ENCODE results near the gene LCAT. TPM values are rescaled to one million over a fixed set of nuclear protein-coding genes. Genes with fewer than 3 reads are reported as not detected.

The LCAT gene
- polyA plus RNA-seq, 1 of the 3 experiments (the other 2 are of a cell fraction), result 11.1 TPM

- DNase-seq, result no peak
- Histone ChIP-seq H3K9ac (no peak overlapping the region), H4K20me1 (ENCODE audit: insufficient read depth) (peaks cover 31% of the 10 kb centered on the region), H2AFZ (ENCODE audit: low read depth) (no peak overlapping the region), H3K27me3 (ENCODE audit: insufficient read depth) (no peaks in the 10 kb centered on the region), H3K4me3 (ENCODE audit: low read depth in 2 of 2, low read length in 1 of 2) (no peak overlapping the region), H3F3A (replicated peaks; ENCODE audit: insufficient read depth) (peaks cover 12% of the 10 kb centered on the region), H3K79me2 (ENCODE audit: insufficient read depth) (peaks cover 28% of the 10 kb centered on the region), H3K9me3 (no peaks in the 10 kb centered on the region), H3K9me2 (no peaks in the 10 kb centered on the region), H3K36me3 (replicated peaks in 1 of 2; ENCODE audit: control insufficient read depth in 1 of 2, insufficient read depth in 2 of 2, low read length in 1 of 2) (peaks cover 0 to 19% of the 10 kb centered on the region in 2 experiments), H3K4me2 (no peak overlapping the region), H3K27ac (ENCODE audit: low read depth in 2 of 2, low read length in 1 of 2) (peak overlapping the region in 1 of 2 experiments; percentile 65; a peak in 1 of 4 replicates), H3K4me1 (ENCODE audit: control insufficient read depth in 1 of 2, insufficient read depth in 2 of 2, low read depth in 1 of 2, low read length in 1 of 2) (peaks cover 6 to 41% of the 10 kb centered on the region in 2 experiments; a peak in 2 of 4 replicates)
- TF ChIP-seq JUND (IDR thresholded peaks at IDR 0.05) (no peak), SMC3 (IDR thresholded peaks at IDR 0.05; ENCODE audit: low read depth, low read length) (no peak), TAF1 (IDR thresholded peaks at IDR 0.05; ENCODE audit: borderline replicate concordance, low read depth, low read length) (no peak), GABPA (IDR thresholded peaks at IDR 0.05; ENCODE audit: low read depth) (no peak), POLR2AphosphoS5 (IDR thresholded peaks at IDR 0.05; ENCODE audit: low read depth, low read length) (no peak)
- TF ChIP-seq, protein P1, sequence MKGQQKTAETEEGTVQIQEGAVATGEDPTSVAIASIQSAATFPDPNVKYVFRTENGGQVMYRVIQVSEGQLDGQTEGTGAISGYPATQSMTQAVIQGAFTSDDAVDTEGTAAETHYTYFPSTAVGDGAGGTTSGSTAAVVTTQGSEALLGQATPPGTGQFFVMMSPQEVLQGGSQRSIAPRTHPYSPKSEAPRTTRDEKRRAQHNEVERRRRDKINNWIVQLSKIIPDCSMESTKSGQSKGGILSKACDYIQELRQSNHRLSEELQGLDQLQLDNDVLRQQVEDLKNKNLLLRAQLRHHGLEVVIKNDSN (IDR thresholded peaks at IDR 0.05; ENCODE audit: borderline replicate concordance, low read depth), result no peak
- ChIA-PET POLR2A (interaction anchor here (0.6 to 1.0 kb wide), 2 partner anchors 13 to 23 kb away, joined by 3 to 5 read pairs; no protein-coding TSS in a partner anchor), CTCF (interaction anchor here (1.0 to 28.1 kb wide), 5 partner anchors 12 to 106 kb away, joined by 3 to 564 read pairs (median 7); partner anchors contain the start of genes EDC4, NRN1L and PSKH1)
- 85% methylated on average over 5 of the region's 5 CpGs for WGBS (ENCODE audit: low lambda C conversion rate)
These were observed 21.7 kb downstream of the LCAT start for GRCh38 chr16:67922221-67922620.

DNA sequence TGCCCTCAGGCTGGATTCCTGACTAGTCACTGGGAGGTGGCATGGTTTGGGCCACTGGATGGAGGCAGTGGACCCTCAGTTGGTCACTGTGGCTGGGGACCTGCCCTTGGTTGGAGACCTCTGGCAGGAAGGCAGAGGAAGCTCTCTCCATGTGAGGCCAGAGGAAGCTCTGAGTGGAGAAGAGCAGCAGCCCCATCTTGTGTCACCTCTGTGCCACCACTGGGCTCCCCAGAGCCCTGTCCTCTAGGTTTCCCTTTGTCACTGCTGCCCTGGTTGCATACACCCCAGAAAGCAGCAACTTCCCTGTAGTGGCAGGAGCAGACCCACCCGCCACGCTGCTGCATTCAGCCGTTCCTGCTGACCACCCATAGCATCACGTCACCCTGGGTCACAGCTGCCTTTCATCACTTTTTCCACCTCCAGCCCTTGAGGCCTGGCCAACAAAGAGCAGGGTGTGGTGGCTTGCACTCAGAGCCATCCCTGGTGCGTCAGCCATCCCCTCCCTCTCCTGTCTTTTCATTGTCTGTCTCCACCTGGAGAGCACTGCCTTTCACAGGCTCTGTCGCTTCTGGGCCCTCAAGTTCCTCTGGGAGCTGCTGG, 24.2 kb downstream of the LCAT start:
- POLR2A ChIA-PET, result no interaction called here
- Histone ChIP-seq H3K9me3 (no peaks in the 10 kb centered on the region), H4K20me1 (ENCODE audit: insufficient read depth) (peaks cover 47% of the 10 kb centered on the region), H3K79me2 (ENCODE audit: insufficient read depth) (peaks cover 46% of the 10 kb centered on the region), H3K4me2 (no peak overlapping the region), H3K9me2 (no peaks in the 10 kb centered on the region), H3F3A (replicated peaks; ENCODE audit: insufficient read depth) (peaks cover 24% of the 10 kb centered on the region), H2AFZ (ENCODE audit: low read depth) (no peak overlapping the region), H3K27ac (ENCODE audit: low read depth in 2 of 2, low read length in 1 of 2) (peak overlapping the region in 1 of 2 experiments; percentile 7; a peak in 1 of 4 replicates), H3K36me3 (replicated peaks in 1 of 2; ENCODE audit: control insufficient read depth in 1 of 2, insufficient read depth in 2 of 2, low read length in 1 of 2) (peaks cover 0 to 15% of the 10 kb centered on the region in 2 experiments), H3K27me3 (ENCODE audit: insufficient read depth) (no peaks in the 10 kb centered on the region), H3K4me1 (ENCODE audit: control insufficient read depth in 1 of 2, insufficient read depth in 2 of 2, low read depth in 1 of 2, low read length in 1 of 2) (peaks cover 14 to 66% of the 10 kb centered on the region in 2 experiments; a peak in 3 of 4 replicates), H3K4me3 (ENCODE audit: low read depth in 2 of 2, low read length in 1 of 2) (no peak overlapping the region), H3K9ac (no peak overlapping the region)
- CTCF ChIA-PET, result interaction anchor here (0.7 to 28.1 kb wide), 6 partner anchors 9 to 103 kb away, joined by 3 to 564 read pairs (median 6); partner anchors contain the start of genes EDC4, NRN1L and PSKH1
- WGBS (ENCODE audit: low lambda C conversion rate), result 100% methylated on average over 6 of the region's 6 CpGs
- no peak for DNase-seq
- TF ChIP-seq RAD21 (IDR thresholded peaks at IDR 0.05; ENCODE audit: low read length) (peak; percentile 47), MXI1 (IDR thresholded peaks at IDR 0.05; ENCODE audit: low read depth, low read length) (no peak)

DNA sequence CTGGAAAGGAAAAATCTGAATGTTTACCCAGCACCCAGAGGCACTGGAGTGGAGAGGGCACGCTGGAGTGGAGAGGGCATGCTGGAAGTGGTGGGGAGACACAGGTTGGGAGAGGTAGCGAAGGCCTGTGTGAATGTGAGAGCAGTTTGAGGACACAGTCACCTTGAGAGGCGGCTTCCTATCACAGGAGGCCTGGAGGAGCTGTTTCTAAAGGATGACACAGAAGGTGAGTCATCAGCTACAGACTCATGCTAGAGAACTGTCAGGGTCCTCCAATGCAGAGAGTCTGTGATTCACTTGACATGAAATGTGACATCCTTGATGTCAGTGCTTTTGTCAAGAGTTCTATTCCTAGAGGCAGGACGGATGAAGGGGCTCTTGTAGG, 26.1 kb downstream of the LCAT start:
- DNase-seq, result no peak
- H3K27ac ChIP-seq (ENCODE audit: low read depth in 2 of 2, low read length in 1 of 2), result peak overlapping the region; percentile 80 to 82

More for the DNA sequence above, 26.1 kb downstream of the LCAT start:
- TF ChIP-seq PBX3 (IDR thresholded peaks at IDR 0.05) (peak; percentile 85), JUND (IDR thresholded peaks at IDR 0.05) (peak; percentile 85; the same call in 1 of the 2 replicates), FOSL2 (IDR thresholded peaks at IDR 0.05; ENCODE audit: borderline replicate concordance, low read depth) (peak; percentile 93), RFX5 (IDR thresholded peaks at IDR 0.05; ENCODE audit: low read length) (no peak), IRF3 (IDR thresholded peaks at IDR 0.05; ENCODE audit: low read depth, low read length) (no peak), MXI1 (IDR thresholded peaks at IDR 0.05; ENCODE audit: low read depth, low read length) (0 out of 2 replicates have a peak, but pooled peaks have one; percentile 29)
- peak overlapping the region; percentile 67 for H3K4me2 ChIP-seq
- H4K20me1 ChIP-seq (ENCODE audit: insufficient read depth), result peaks cover 47% of the 10 kb centered on the region
- H3K4me3 ChIP-seq (ENCODE audit: low read depth in 2 of 2, low read length in 1 of 2), result no peak overlapping the region
- no peak overlapping the region for H2AFZ ChIP-seq (ENCODE audit: low read depth)
- H3K9me3 ChIP-seq, result no peaks in the 10 kb centered on the region
- H3K27me3 ChIP-seq (ENCODE audit: insufficient read depth), result no peaks in the 10 kb centered on the region
- H3K9ac ChIP-seq, result peak overlapping the region; percentile 41; the same call in 1 of the 2 replicates
- POLR2A ChIA-PET, result no interaction called here
- peaks cover 0 to 6% of the 10 kb centered on the region in 2 experiments for H3K36me3 ChIP-seq (replicated peaks in 1 of 2; ENCODE audit: control insufficient read depth in 1 of 2, insufficient read depth in 2 of 2, low read length in 1 of 2)
- peaks cover 59% of the 10 kb centered on the region for H3K79me2 ChIP-seq (ENCODE audit: insufficient read depth)
- H3F3A ChIP-seq (replicated peaks; ENCODE audit: insufficient read depth), result peaks cover 24% of the 10 kb centered on the region
- H3K9me2 ChIP-seq, result no peaks in the 10 kb centered on the region
- WGBS (ENCODE audit: low lambda C conversion rate), result 42% methylated on average over 4 of the region's 4 CpGs
- CTCF ChIA-PET, result interaction anchor here (1.0 to 28.1 kb wide), 4 partner anchors 10 to 101 kb away, joined by 3 to 564 read pairs (median 8); partner anchors contain the start of genes EDC4, NRN1L and PSKH1
- peaks cover 14 to 69% of the 10 kb centered on the region in 2 experiments; a peak in 3 of 4 replicates for H3K4me1 ChIP-seq (ENCODE audit: control insufficient read depth in 1 of 2, insufficient read depth in 2 of 2, low read depth in 1 of 2, low read length in 1 of 2)

All from SK-N-SH (cell line).